ENCODE data around the gene CAMTA1.

DNA sequence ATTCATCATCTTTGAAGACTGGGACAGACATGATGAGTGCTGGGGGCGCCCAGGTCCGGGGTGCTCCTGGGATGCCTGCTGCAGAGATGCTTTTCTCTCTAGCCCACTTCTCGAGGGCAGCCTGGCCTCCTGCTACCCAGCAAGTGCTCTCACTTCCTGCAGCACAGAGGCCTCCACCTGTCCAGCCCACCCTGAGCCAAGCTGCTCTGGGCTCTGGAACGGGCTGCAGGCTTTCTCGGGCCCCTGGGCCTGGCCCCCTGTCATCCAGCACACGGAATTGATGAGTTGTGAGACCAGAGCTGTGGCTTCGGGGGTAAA lies 516.4 kb downstream of the CAMTA1 start:
- TF ChIP-seq RAD21 (CRISPR knock-in tag; conservative IDR thresholded peaks at IDR 0.05 in 1 of 2, IDR thresholded peaks at IDR 0.05 in 1 of 2) = no peak
- no peak for TF ChIP-seq MEF2D (tag; conservative IDR thresholded peaks at IDR 0.05; ENCODE audit: low read depth)
- no peak for TF ChIP-seq RBM17 (IDR thresholded peaks at IDR 0.05; ENCODE audit: borderline replicate concordance, low read depth, low read length)
- no peak for TF ChIP-seq EZH2 (IDR thresholded peaks at IDR 0.05; ENCODE audit: borderline replicate concordance, low read depth, low read length)
- TF ChIP-seq POLR2A (conservative IDR thresholded peaks at IDR 0.05) = no peak
- no peak for TF ChIP-seq KLF6 (CRISPR knock-in tag; IDR thresholded peaks at IDR 0.05; ENCODE audit: borderline replicate concordance)
- TF ChIP-seq TRIM24 (IDR thresholded peaks at IDR 0.05) = no peak
